Heart right ventricle (tissue), 16 donors: ENCODE measurements around the gene ERICH6. TPM values are rescaled to one million over a fixed set of nuclear protein-coding genes. Genes with fewer than 3 reads are reported as not detected.

Experiments used
- ATAC-seq, 8 donors: fragments of 200-7000 bp; cut with Tn5 transposase; one replicate each; pipeline ENCODE4 v1.9.1; 2020; ENCODE audit warnings: mild to moderate bottlenecking in 8 of 8, moderate library complexity in 8 of 8, moderate number of reproducible peaks in 1 of 8
- DNase-seq, 2 donors: peaks; one replicate each; pipeline ENCODE4 v3.0.0-alpha.2; 2020
- H3K27ac ChIP-seq, 10 donors: fragments of 200-600 bp; sonication (generic) in 2 of 10; one replicate each; pipeline versions ENCODE4 v1.5.0 to v1.8.0; 2020 to 2022; ENCODE audit warnings: mild to moderate bottlenecking in 3 of 10
- H3K27me3 ChIP-seq, 7 donors: fragments of 200-600 bp; one replicate each; pipeline ENCODE4 v1.8.0; 2021 to 2022; ENCODE audit warnings: mild to moderate bottlenecking in 2 of 7
- H3K36me3 ChIP-seq, 9 donors: fragments of 200-600 bp; sonication (generic) in 1 of 9; one replicate each; pipeline versions ENCODE4 v1.5.0 to v1.8.0; 2020 to 2022; ENCODE audit warnings: mild to moderate bottlenecking in 2 of 9
- H3K4me1 ChIP-seq, 9 donors: fragments of 200-600 bp; sonication (generic) in 1 of 9; one replicate each; pipeline versions ENCODE4 v1.5.0 to v1.8.0; 2020 to 2022; ENCODE audit warnings: mild to moderate bottlenecking in 4 of 9
- H3K4me3 ChIP-seq, 10 donors: fragments of 200-600 bp; sonication (generic) in 2 of 10; one replicate each; pipeline versions ENCODE4 v1.5.0 to v1.8.0; 2020 to 2022; ENCODE audit warnings: mild to moderate bottlenecking in 7 of 10, moderate library complexity in 2 of 10
- H3K9me3 ChIP-seq, 11 donors: fragments of 200-600 bp in 10 of 11; sonication (generic) in 2 of 11; one replicate each; pipeline versions ENCODE4 v1.5.0 to v1.8.0; 2013 to 2022; ENCODE audit warnings: mild to moderate bottlenecking in 2 of 11, control low read depth in 1 of 11, moderate library complexity in 1 of 11
- CTCF ChIP-seq, 9 donors: fragments of 200-600 bp; sonication (generic) in 2 of 9; IDR thresholded peaks; one replicate each; pipeline versions ENCODE4 v1.5.0 to v1.8.0; 2021 to 2022; ENCODE audit warnings: antibody characterized with exemption in 9 of 9, mild to moderate bottlenecking in 5 of 9, moderate library complexity in 1 of 9
- WGBS, 2 donors: extraction: QIAGEN DNeasy Blood & Tissue Kit; methylation state at CpG; one replicate each; pipeline ENCODE4 v1.1.7; 2013; ENCODE audit warnings: inconsistent platforms in 1 of 2; 5-methylcytosine and 5-hydroxymethylcytosine counted together
- intact Hi-C, 10 donors: fragments of 100-400 bp; cut with DNase I; formaldehyde crosslinking; loops; one replicate each; pipeline versions ENCODE4 v1.11.1 to v1.14.2; 2022
- polyA plus RNA-seq, 2 donors: library from polyadenylated mRNA; stranded (reverse); fragments of 200-250 nt; gene quantifications; one replicate each; pipeline ENCODE4 v1.2.3, GENCODE V29; 2013
- total RNA-seq, 10 donors: library from RNA; stranded (reverse); fragmentation: NEBNext Ultra II Directional in 3 of 10; extraction: Animal tissue kit (Norgen Biotek cat#: 25700) in 3 of 10; gene quantifications; one replicate each; pipeline versions ENCODE4 v1.2.1 to v1.2.4, GENCODE V29; 2021 to 2023
- donor health status: Arrhythmogenic right ventricular cardiomyopathy.
- donor health status: ischemic (EF 13 %, LVEDD 7.1; RV severe dilation, severe dysfunction).
- donor health status: healthy with polysubstance abuse.
- donor health status: DM: no; HTN: yes; CAD: no.
- donor health status: DM: no; HTN: no; CAD: no.
- donor health status: ischemic (EF 25% LVEDD 6.9; RV normal size, moderate dysfunction).
- donor health status: ischemic (EF 25% LVEDD 5.7; RV mildly dilated, moderate dysfunction).
- donor health status: healthy.
- donor health status: DM: yes; HTN: yes; CAD: no.
- donor health status: Ischemic cardiomyopathy.
- donor health status: ischemic (EF 35%, LVEDD 5.7; RV mildly dilated, moderate dysfunction).
- donor health status: nonischemic (EF 11% LVEDD 7.7; RV severe dilation, severe dysfunction).
- donor health status: DM: yes; HTN: yes; CAD: no.
- donor health status: PGD.
- donor health status: ischemic (EF 29% LVEDD 5.4; RV normal size, mild dysfunction).
- donor health status: nonischemic (EF 23%, LVEDD 6.1; RV moderate dilation, normal function).

The ERICH6 gene
- total and polyA plus RNA-seq, 12 donors = 0.20 to 0.56 TPM; not detected in 10

GRCh38 chr3:150640256-150640655 is 63.5 kb downstream of the ERICH6 start:
- intact Hi-C loops = no loop called here
- 96 to 99% methylated on average over 12 of the region's 12 CpGs for WGBS, 2 donors

GRCh38 chr3:150639262-150639661 is 64.5 kb downstream of the ERICH6 start:
- no peak overlapping the region for H3K4me3 ChIP-seq
- 83 to 86% methylated on average over 5 of the region's 5 CpGs for WGBS, 2 donors
- H3K9me3 ChIP-seq = no peaks in the 10 kb centered on the region
- H3K4me1 ChIP-seq = peaks cover 0 to 13% (median 0%) of the 10 kb centered on the region in 9 donors
- no peak for TF ChIP-seq CTCF (IDR thresholded peaks at IDR 0.05)
- no peak overlapping the region for H3K27ac ChIP-seq
- no peaks in the 10 kb centered on the region for H3K36me3 ChIP-seq
- DNase-seq (no peak), ATAC-seq (no peak)
- no peaks in the 10 kb centered on the region for H3K27me3 ChIP-seq
- intact Hi-C loops = no loop called here

More at GRCh38 chr3:150640256-150640655, 63.5 kb downstream of the ERICH6 start:
- Histone ChIP-seq H3K27me3 (no peaks in the 10 kb centered on the region), H3K27ac (no peak overlapping the region), H3K4me3 (no peak overlapping the region), H3K4me1 (peaks cover 0 to 8% (median 0%) of the 10 kb centered on the region in 9 donors), H3K36me3 (no peaks in the 10 kb centered on the region), H3K9me3 (no peaks in the 10 kb centered on the region)
- DNase-seq = no peak
- TF ChIP-seq CTCF (IDR thresholded peaks at IDR 0.05) = no peak
- no peak for ATAC-seq

- peaks cover 0 to 9% (median 3%) of the 10 kb centered on the region in 9 donors for H3K36me3 ChIP-seq
- WGBS, 2 donors = 95% methylated on average over 5 of the region's 5 CpGs
- peak overlapping the region in 1 of 10 donors; percentile 53 for H3K27ac ChIP-seq
- DNase-seq (no peak), ATAC-seq (no peak)
- no peak for TF ChIP-seq CTCF (IDR thresholded peaks at IDR 0.05)
- H3K9me3 ChIP-seq = no peaks in the 10 kb centered on the region
- H3K27me3 ChIP-seq = no peaks in the 10 kb centered on the region
- intact Hi-C loops = no loop called here
- peaks cover 0 to 13% (median 0%) of the 10 kb centered on the region in 9 donors for H3K4me1 ChIP-seq
- no peak overlapping the region for H3K4me3 ChIP-seq
These were observed 67.5 kb downstream of the ERICH6 start for GRCh38 chr3:150636258-150636657.

- Histone ChIP-seq H3K36me3 (peaks cover 0 to 17% (median 10%) of the 10 kb centered on the region in 9 donors), H3K4me3 (no peak overlapping the region), H3K9me3 (no peaks in the 10 kb centered on the region), H3K27me3 (no peaks in the 10 kb centered on the region), H3K27ac (peak overlapping the region in 2 of 10 donors; percentile 42 to 53), H3K4me1 (peaks cover 0 to 13% (median 0%) of the 10 kb centered on the region in 9 donors)
- 86 to 92% methylated on average over 1 of the region's 1 CpG for WGBS, 2 donors
- DNase-seq = no peak
- ATAC-seq = no peak
- no peak for TF ChIP-seq CTCF (IDR thresholded peaks at IDR 0.05)
- intact Hi-C loops = no loop called here
These were observed 68.2 kb downstream of the ERICH6 start for GRCh38 chr3:150635526-150635925.
